ENCODE measurements around the gene HES1. TPM values are rescaled to one million over a fixed set of nuclear protein-coding genes. Genes with fewer than 3 reads are reported as not detected.
A peak's percentile ranks its signal among the peaks of the same experiment; 100 is the strongest.
"Not testable (repeated sequence)": the region's sequence is repeated elsewhere in the genome, so short reads cannot be mapped to it uniquely, and the experiment has no call there.

The HES1 gene
- total RNA-seq, 1 donor: 13.4 TPM

DNA sequence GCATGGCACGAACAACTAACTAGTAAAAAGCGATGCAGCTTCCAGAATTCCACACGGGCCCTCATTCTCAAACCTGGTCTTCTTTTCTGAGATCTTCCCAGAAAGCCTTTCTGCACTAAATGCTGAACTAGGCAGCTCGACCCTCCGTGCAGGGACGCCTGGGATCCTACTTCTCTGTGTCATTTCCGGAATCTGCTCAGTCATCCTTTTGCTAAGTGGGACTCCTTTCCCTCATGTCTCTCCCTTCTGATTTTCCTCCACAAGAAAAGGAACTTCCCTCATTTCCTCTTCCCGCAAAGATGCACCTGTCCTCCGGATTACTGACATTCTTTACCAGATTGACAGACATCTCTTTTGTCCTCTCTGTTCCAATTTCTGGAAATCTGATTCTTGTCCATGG is 9.2 kb upstream of the HES1 start:
- H3K4me3 ChIP-seq (ENCODE audit: low read depth, low read length): no peak overlapping the region
- TF ChIP-seq, protein P1, sequence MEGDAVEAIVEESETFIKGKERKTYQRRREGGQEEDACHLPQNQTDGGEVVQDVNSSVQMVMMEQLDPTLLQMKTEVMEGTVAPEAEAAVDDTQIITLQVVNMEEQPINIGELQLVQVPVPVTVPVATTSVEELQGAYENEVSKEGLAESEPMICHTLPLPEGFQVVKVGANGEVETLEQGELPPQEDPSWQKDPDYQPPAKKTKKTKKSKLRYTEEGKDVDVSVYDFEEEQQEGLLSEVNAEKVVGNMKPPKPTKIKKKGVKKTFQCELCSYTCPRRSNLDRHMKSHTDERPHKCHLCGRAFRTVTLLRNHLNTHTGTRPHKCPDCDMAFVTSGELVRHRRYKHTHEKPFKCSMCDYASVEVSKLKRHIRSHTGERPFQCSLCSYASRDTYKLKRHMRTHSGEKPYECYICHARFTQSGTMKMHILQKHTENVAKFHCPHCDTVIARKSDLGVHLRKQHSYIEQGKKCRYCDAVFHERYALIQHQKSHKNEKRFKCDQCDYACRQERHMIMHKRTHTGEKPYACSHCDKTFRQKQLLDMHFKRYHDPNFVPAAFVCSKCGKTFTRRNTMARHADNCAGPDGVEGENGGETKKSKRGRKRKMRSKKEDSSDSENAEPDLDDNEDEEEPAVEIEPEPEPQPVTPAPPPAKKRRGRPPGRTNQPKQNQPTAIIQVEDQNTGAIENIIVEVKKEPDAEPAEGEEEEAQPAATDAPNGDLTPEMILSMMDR (IDR thresholded peaks at IDR 0.05; ENCODE audit: insufficient read depth, low read depth, low read length): no peak
- no peak for DNase-seq (ENCODE audit: low read depth)

DNA sequence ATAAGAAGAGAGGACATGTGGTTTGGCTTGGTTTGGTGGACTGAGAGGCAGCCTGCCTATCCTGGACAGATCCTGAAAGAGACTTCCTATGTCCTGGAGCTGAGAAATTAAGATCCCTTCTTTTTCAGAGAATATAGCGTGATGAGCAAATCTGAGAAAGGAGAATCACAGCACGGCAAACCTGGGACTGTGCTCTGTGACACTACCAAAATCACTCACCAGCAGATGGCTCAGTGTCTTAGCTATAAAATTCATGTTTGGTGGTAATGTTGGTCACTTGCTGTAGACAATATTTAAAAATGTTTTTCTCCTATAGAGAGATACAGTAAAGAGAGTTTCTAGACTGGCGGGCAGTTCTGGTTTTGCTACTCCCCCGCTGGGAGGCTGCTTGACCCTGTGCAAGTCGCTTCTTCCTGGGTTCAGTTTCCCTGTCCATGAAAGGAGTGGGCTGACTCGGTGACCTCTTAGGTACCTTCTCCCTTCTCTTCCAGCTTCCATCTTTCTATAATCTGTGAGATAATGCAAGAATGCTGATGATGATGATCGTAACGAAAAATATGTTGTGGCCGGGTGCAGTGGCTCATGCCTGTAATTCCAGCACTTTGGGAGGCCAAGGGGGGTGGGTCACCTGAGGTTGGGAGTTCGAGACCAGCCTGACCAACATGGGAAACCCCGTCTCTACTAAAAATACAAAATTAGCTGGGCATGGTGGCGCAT is 7.6 kb upstream of the HES1 start:
- no peak overlapping the region for H3K4me3 ChIP-seq (ENCODE audit: low read depth, low read length)
- no peak for DNase-seq (ENCODE audit: low read depth)
- TF ChIP-seq, protein P1 (IDR thresholded peaks at IDR 0.05; ENCODE audit: insufficient read depth, low read depth, low read length): no peak

DNA sequence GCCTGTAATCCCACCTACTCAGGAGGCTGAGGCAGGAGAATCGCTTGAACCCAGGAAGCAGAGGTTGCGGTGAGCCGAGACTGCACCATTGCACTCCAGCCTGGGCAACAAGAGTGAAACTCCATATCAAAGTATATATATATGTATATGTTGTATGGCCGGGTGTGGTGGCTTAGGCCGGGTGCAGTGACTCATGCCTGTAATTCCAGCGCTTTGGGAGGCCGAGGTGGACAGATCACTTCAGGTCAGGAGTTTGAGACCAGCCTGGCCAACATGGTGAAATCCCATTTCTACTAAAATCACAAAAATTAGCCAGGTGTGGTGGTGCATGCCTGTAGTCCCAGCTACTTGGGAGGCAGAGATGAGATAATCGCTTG is 7.0 kb upstream of the HES1 start:
- not testable (repeated sequence) for H3K4me3 ChIP-seq (ENCODE audit: low read depth, low read length); DNase-seq (ENCODE audit: low read depth)

DNA sequence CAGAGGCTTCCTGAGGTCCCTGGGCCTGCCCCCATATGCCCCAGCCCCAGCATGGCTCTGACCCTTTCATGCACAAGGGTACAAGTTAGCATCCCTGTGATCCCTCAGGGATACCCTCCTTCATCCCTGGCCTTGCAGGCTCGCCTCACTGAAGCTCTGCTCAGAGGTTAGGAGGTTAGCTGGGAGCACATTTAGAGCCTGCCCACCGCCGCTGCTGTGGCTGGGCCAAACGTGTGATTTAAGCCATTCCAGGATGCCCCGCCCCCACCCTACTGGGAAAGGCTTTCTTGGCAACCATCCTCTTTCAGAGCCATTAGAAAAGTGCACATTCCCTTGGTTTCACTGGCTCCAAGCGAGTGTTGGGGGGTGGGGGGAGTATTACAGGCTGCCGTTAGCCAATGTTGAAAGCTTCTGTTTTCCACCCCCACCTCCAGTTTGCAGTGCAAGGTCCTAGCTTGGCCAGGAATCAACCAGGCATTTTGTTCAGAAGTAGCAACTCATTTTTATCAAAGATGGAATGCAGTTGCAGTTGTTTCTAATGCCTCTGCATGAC is 6.3 kb upstream of the HES1 start:
- peak; percentile 84 for DNase-seq (ENCODE audit: low read depth)
- TF ChIP-seq, protein P1 (IDR thresholded peaks at IDR 0.05; ENCODE audit: insufficient read depth, low read depth, low read length): no peak
- no peak overlapping the region for H3K4me3 ChIP-seq (ENCODE audit: low read depth, low read length)

DNA sequence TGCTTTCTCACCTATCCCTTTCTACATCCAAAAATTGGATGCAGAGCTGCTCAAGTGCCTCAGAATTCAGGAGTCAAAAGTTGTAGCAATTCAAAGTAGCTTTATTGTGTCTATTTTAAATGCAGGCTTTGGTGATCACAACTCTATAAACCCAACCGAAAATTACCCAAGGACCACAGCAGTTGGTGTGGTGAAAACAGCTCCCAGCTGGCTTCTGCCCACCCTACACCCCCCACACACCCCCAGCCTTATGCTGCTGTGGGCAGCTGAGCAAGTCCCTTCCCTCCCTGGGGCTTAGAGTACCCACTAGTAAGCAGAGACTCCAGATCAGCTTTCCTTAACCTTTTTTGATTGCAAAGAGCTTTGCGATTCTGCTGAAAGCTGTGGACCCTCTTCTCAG is 5.8 kb upstream of the HES1 start:
- DNase-seq (ENCODE audit: low read depth): no peak
- TF ChIP-seq, protein P1 (IDR thresholded peaks at IDR 0.05; ENCODE audit: insufficient read depth, low read depth, low read length): no peak
- H3K4me3 ChIP-seq (ENCODE audit: low read depth, low read length): no peak overlapping the region

DNA sequence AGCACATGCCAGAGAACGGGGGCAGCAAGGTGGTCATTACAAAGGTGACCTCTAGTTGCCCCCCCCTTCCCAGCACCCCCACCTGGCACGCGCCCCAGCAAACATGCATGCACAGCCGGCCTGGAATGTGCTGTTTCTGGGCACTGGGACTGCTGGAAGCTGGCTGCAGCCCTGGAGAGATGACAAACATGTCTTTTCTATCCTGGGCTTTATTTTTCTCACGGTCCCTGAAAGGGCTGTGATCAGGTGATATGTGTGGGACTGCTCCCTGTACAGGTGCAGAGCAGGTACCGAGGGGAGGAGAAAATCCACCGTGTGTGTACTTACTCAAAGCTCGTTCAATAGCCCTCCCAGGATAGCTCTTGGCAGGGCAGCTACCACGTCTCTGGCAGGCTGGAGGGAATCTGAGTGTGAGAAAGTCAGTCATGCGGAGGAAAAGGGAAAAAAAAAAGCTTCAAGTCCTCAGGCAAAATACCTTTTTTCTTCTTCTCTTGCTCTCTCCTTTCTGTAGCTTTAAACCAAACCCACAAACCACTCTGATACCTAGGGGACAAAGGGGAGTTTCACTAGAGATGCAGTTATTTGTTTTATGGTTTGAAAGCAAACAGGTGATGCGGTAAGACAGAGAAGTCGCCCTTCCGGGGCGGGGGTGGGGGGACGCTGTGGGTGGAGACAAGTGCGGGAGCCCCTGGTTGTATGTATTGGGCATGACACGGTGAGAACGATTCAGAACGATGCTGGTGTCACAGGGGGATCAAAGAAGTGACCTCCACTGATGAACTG is 5.0 kb upstream of the HES1 start:
- TF ChIP-seq, protein P1 (IDR thresholded peaks at IDR 0.05; ENCODE audit: insufficient read depth, low read depth, low read length): no peak
- no peak for DNase-seq (ENCODE audit: low read depth)
- H3K4me3 ChIP-seq (ENCODE audit: low read depth, low read length): no peak overlapping the region

Measured in fibroblast of villous mesenchyme (primary cell).